ENCODE data around the gene NOBOX. TPM values are rescaled to one million over a fixed set of nuclear protein-coding genes. Genes with fewer than 3 reads are reported as not detected.

NOBOX gene
- total RNA-seq, 1 donor from 2014 or later = not detected

Other genes with a start within 250 kb of the NOBOX start
- gene CTAGE4, start 220.2 kb downstream of the NOBOX start, total RNA-seq = 4.2 and 4.3 TPM in 2 replicates
- 9.0 and 11.5 TPM in 2 replicates for gene ARHGEF35, start 207.9 kb downstream of the NOBOX start, total RNA-seq
- gene OR2A42, start 164.1 kb downstream of the NOBOX start, total RNA-seq = 0.07 and 0.08 TPM in 2 replicates
- 2.8 and 3.0 TPM in 2 replicates for gene OR2A7, start 138.9 kb downstream of the NOBOX start, total RNA-seq
- 1.6 and 1.9 TPM in 2 replicates for gene CTAGE8, start 134.4 kb downstream of the NOBOX start, total RNA-seq
- gene OR2A1, start 91.3 kb downstream of the NOBOX start, total RNA-seq = under 0.01 TPM in 1 of 2 replicates, not detected in the other
- 22.6 and 25.1 TPM in 2 replicates for gene ARHGEF5, start 48.3 kb downstream of the NOBOX start, total RNA-seq